ENCODE data around the gene LETMD1.
"Not testable (repeated sequence)": the region's sequence is repeated elsewhere in the genome, so short reads cannot be mapped to it uniquely, and the experiment has no call there.

The LETMD1 gene, protein sequence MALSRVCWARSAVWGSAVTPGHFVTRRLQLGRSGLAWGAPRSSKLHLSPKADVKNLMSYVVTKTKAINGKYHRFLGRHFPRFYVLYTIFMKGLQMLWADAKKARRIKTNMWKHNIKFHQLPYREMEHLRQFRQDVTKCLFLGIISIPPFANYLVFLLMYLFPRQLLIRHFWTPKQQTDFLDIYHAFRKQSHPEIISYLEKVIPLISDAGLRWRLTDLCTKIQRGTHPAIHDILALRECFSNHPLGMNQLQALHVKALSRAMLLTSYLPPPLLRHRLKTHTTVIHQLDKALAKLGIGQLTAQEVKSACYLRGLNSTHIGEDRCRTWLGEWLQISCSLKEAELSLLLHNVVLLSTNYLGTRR

DNA sequence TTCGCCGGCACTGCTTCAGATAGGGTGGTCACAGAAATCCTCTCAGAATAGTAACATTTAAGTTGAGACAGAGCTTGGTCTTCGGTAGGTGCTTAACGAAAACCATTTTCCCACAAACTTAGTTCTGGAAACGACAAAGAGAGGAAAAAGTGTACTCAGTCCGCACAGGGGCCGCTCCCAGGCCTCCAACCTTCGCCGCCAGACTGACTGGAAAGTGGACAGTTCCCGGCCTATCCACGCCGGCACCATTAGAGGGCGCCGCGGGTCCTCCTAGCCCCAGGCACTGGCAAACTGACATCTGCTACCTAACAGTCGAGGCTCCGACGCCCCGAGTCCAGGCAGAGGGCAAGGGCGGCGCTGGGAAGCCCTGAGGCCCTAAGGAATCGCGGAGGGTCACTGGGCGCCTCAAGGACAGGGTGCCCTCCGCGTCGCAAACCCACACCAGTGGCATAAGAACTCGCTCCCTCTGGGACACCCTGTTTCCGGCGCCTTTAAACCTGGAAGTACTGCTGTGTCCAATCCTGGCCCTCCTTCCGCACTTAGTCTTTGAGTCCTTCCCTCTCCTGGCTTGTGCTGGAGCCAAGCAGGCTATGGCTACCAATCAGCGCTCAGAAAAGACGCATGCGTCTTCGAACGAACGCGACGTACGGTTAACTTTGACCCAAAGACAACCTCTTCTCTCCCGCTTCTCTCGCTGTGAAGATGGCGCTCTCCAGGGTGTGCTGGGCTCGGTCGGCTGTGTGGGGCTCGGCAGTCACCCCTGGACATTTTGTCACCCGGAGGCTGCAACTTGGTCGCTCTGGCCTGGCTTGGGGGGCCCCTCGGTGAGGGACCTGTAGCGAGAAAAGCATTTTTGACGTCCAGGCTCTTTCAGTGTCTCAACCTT lies at the start of gene LETMD1:
Gene LETMD1, plus strand, starts transcription at position 673 of the 886 bp plus-strand sequence. Its CDS starts 30 bp downstream, at position 703.
- DNase-seq: peak; percentile 95

DNA sequence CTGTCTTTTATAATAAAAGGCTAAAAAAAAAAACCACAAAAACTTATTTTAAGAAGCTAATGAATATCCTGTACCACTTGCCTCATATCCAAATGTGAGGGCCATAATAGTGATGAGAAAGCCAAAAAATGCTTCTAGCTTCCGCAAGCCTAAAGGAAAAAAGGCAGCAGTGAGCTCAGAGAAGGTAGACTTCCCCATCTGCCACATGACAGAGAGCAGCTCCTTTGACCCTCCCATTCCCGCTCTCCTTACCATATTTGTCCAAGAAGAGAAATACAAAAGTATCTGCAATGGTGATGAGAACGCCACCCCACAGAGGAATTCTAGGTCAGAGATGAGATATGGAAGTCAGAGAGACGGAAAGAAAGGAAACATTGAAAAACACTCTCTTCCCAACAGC lies 49.0 kb upstream of the LETMD1 start:
- no peak for DNase-seq

DNA sequence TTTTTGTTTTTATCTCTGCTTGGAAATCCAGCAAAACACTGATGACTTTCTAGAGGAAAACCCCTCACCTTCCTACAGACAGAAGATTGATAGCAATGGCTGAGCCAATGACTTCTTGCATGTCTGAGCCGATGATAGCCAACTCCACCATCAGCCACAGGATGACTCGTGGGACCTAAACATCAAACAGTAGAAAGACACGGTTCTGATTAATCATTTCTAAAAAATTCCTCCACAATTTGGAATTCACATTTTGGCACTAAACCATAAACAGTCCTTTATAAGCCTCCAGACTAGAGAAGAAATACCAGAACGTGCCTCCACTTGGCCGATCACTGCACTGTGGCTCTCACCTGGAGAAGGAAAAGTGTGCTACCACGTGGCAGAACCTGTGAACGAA lies 47.9 kb upstream of the LETMD1 start:
- DNase-seq: no peak

DNA sequence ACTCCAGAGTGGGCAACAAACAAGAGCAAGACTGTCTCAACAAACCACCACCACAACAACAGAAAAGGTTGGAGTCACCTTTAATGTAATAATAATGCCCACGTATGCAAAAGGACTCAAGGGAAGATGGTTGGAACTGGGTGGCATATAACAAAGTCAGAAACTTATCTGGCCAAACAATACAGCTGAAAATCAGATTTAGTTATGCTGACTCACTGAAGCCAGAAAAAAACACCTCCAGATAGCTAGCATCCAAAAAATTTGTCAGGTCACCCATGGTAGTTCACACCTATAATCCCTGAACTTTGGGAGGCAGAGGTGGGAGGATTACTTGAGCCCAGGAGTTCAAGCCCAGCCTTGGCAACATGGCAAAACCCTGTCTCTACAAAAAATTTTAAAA lies 46.3 kb upstream of the LETMD1 start:
- DNase-seq: no peak

DNA sequence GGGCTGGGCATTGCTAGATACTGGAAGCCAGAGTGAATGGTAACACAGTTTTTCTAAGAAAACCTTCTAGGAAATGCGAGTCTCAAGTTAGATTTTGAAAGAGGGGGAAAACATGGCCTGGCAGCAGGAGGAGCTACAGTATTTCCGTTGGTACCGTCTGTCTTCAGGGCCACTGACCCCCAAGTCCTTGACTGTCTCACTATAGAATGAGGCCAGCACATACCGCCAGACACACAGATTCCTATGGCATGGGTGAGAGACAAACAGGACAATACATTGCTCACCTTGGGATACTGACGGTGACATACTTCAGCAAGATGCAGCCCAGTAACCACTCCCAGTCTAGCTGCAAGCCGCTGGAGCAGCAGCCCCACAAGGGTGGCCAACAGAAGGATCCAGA lies 43.6 kb upstream of the LETMD1 start:
- DNase-seq: no peak

DNA sequence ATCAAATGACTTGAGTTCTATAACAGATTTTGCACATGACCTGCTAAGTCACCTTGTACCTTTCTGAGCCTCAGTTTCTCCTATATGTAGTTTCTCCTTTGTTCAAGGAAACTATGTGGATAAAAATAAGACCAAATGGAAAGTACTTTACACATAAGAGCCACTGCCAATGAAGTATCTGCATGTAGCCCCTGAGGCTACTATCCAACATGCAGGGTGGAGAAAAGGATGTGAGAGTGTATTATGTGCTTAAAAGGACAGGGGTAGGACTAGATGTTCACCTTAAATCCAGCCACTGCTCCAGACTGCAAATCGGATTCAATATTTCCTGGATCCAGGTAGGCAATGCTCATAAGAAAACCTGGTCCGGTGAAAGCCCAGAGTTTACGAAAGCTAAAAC lies 43.1 kb upstream of the LETMD1 start:
- no peak for DNase-seq

DNA sequence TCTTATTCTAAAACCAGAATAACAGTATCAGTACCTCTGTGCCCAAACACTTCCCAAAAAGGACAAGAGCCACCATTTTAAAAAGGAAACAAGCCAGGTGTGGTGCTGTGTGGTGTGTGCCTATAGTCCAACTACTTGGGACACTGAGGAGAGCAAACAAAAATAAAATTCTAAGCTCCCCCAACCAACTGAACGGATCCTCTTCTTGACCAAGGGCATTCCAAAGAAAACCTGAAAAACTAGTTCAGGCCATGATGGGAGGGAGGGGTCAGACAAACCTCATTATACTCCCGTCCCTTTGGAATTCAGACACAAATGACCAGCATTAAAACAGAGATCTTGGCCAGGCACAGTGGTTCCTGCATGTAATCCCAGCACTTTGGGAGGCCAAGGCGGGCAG lies 42.5 kb upstream of the LETMD1 start:
- no peak for DNase-seq

DNA sequence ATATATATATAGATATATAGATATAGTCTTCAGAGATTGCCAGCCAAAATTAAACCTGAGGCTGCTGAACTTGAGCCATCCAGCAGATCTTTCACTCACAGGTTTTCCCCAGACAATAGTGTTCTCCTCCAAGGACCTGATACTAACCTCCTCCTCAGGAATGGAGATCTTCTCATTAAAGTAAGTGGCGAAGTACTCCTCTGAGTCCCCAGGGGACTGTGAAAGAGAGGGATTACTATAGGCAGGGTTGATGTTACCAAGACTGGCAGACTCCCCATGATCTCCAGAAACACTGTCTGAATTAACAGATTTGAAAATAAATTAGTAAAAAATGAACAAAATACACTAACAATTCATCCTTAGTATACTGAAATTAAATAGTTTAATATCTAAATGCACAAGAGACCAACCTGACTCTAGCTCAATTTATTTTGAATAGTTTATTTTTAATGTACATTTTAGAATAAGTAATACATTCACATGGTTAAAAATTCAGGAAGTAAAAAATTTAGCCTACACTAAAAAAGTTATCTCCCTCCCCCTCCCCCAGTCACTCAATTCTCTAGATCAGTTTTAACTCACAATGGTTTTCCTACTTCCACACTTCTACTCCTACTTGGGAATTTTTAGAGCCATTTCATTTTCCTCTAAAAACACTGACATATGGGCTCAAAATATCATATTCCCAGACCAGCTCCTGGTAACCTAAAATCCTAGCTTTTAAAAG lies 39.6 kb upstream of the LETMD1 start:
- DNase-seq: no peak

DNA sequence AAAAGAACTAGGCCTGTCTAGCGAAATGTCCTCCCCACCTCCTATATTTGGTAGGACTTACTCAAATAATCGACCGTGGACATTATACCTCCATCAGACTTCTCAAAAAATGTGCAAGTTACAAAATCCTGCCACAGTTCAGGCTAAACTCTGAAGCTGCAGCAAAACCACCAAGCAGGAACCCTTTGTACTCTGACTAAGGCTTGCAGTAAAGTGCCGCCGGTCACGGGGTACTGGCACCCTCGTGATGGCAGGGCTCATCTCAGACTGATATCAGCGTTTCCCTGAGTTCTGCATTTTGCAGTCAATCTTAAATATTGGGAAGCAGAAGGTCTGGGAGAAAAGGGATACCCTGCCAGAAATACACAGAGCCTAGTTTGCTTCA lies 39.1 kb upstream of the LETMD1 start:
- no peak for DNase-seq

DNA sequence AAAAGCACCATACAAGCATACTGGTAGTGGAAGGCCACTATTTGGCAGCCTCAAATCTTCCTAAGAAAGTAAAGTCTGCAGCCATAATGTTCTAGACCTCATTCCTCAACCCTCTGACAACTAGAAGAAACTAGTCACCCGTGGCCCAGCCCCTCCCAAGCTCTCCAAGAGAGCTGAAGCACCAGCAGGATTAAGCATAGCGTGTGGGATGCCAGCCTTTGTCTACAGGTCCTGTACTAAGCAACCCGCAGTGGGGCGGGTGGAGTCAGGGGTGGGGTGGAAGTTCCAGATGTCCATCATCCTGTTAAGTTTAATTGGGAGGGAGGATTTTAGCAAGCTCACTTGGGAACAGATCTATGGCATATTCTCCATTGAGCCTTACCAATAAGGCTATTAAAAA lies 36.2 kb upstream of the LETMD1 start:
- DNase-seq: no peak

DNA sequence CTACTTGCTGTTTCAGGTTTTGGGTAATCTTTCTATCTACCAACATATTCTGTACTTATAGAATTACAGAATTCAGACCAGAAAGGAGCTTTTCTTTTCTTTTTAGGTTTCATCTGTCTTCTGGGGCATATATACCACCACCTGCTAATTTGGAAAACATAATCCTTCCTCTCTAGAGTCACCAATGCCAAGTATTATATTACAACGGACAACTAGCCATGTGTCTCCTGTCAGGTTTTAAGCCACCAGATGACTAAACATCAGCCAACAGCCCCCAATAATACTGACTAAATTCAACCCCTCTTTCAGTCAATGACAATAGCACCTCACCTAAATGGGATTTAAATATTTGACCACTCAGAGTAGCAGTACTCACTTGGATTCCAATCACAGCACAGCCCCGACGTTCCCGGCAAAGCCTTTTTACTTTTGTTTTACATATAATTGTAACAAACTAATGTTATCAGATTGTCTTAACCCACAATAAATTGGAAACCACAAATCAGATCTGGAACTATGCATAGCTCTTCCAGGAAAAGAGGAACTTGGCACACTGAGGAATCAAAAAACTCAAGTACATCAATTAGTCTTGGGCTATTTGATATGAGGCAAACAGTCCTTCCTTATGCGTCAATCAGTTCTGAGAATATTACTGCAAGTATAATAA lies 35.4 kb upstream of the LETMD1 start:
- no peak for DNase-seq

DNA sequence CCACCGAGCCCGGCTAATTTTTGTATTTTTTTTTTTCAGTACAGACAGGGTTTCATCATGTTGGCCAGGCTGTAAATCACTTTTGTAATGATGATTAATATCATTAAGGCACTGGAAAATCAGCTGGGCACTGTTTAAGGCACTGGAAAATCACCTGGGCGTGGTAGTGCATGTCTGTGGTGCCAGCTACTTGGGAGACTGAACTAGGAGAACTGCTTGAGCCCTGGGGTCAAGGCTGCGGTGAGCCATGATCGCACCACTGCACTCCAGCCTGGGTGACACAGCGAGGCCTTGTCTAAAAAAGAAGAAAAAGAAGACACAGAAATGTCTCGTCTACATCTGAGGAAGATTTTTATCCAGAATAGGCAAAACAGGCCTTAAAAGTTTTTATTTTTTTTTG lies 34.7 kb upstream of the LETMD1 start:
- no peak for DNase-seq

DNA sequence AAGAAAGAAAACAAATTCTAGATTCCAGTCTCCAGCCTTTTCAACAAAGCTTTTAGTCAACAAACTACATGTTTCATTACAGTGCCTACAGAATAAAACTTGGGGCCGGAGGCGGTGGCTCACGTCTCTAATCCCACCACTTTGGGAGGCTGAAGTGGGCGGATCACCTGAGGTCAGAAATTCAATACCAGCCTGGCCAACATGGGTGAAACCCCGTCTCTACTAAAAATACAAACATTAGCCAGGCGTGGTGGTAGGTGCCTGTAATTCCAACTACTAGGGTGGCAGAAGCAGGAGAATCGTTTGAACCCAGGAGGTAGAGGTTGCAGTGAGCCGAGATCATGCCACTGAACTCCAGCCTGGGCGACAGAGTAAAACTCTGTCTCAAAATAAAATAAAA lies 33.7 kb upstream of the LETMD1 start:
- not testable (repeated sequence) for DNase-seq

DNA sequence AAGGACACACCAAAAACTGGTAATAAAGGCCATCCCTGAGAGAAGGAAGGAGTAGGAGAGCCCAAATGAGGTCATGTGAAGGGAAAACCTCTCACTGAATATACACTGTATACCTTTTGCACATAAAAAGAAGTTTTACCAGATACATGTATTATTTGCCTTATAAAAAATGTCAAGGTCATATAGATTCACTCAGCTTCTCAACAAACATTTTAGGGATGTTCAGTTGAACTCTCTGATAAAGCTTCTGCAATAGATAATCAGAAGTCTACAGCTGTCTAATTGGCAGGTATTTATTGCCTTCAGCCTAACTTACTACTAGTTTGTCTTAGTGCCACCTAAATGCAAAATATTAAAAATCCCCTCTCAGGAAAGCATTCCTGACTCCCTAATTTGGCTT lies 30.7 kb upstream of the LETMD1 start:
- DNase-seq: no peak

DNA sequence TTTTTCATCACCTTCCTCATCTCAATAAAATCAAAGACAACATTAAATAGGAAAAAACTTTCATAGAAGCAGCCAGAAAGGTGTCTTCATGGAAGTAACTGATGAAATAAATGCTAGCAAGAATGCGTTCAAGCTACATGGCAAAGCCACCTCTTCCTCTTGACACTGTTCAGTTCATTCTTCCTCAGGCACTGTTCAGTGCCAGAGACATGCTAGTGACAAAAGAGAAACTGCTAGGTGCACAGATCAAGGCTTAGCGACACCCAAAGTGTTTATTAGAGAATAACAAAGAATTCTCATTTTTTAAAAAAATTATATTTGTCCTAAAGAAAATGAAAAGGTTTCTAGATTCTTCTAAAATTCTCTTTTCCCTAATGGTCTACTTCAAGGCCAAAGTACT lies 29.2 kb upstream of the LETMD1 start:
- DNase-seq: no peak

DNA sequence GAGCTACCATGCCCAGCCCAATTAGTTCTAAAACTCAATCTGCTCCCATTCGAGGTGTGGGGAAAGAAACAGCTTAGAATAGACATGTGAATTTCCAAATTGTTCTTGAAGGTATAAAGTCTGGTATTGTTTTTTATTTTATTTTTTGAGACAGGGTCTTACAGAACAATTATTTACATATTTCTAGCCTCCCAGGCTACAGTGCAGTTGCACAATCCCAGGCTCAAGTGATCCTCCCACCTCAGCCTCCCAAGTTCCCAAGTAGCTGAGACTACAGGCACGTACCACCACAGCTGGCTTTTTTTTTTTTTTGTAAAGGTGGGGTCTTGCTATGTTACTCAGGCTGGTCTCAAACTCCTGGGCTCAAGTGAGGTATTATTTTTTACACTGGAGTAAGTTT lies 28.2 kb upstream of the LETMD1 start:
- no peak for DNase-seq

DNA sequence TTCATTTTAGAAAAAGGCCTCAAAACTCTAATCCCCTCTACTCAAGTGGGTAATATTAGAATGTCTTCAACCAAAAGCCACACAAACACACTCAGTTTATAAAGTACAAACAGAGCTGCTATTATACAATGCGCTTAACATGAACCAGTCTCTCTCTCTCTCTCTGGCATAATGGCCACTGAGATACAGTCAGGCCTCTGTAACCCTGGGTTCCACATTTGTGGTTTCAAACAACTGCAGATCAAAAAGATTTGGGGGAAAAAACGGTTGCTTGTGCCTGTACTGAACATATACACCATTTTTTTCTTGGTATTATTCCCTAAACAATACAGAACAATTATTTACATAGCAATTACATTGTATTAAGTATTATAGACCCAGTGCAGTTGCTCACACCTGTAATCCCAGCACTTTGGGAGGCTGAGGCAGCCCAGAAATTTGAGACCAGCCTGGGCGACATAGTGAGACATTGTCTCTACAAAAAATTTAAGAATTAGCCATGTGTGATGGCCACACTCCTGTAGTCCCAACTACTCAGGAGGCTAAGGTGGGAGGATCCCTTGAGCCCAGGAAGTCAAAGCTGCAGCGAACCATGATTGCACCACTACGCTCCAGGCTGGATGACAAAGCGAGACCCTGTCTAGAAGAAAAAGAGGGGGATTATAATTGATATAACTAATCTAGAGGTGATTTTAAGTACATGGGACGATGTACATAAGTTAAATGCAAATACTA lies 27.5 kb upstream of the LETMD1 start:
- DNase-seq: no peak

DNA sequence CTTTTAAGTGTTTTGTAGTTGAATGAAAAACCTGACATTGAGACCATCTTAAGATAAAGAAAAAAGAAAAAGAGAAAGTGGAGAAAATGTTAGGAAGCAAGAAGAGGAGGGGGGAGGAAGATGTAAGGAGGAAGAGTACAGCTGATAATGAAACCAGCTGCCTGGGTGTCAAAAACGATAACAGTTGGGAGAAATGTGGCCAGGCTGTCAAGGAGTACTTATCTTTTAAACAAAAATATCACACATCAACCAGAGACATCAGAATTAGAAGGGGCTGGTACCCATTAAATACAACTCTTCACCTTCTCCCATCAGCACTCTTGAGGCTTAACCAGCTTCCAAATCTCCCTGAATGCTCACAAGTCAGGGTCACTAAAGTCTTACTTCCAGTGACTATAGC lies 26.4 kb upstream of the LETMD1 start:
- DNase-seq: no peak

DNA sequence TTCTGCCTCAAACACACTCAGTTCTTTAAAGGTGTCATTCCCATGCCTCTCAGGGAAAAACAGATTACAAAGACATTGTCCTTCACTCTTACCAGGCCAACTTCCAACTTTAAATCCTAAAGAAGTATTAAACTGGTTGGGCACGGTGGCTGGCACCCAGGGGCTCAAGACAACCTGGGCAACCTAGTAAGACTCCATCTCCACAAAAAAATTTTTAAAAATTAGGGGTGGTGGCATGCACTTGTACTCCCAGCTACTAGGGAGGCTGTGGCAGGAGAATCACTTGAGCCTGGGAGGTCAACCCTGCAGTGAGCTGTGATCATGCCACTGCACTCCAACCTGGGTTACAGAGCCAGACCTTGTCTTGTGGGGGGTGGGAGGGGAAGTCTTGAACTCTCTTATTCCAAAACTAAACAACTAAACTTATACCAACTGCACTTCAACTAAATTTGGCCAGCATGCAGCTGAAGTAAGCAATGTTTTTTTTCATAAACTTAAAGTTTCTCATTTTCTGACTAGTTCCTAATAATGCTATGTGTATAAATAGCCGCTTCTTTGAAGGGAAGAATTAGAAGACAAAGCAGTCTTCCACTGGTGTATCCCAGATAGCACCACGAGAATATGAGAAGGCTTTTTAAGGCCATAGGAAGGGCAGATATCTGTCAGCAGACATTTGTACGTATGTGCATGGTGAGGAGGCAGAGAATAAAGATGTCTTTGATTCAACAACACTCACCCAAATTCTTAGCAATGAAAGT lies 24.3 kb upstream of the LETMD1 start:
- no peak for DNase-seq

DNA sequence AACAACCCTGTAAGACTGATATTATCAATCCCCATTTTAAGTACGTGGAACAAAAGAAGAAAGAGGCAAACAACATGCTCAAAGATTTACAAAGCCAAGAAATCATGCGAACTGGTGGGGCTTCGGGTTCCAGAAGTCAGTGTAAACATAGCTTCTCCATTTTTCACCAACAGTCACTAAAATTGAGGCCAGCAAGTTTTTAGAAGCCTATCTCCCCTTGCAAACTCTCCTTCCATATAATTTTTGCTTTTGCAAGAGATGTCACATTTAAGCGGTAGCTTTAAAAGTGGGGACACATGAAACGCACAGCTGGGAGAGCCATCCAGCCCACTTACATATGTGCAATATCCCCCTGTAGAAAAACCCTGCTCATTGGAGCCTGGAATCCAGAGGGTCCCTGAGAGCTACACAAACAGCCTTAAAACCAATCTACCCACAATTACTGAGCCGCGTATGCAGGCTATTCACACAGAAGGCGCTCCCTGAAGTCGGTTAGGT lies 22.7 kb upstream of the LETMD1 start:
- DNase-seq: no peak
